ENCODE results near the gene CNGA3.

CNGA3 gene

DNA sequence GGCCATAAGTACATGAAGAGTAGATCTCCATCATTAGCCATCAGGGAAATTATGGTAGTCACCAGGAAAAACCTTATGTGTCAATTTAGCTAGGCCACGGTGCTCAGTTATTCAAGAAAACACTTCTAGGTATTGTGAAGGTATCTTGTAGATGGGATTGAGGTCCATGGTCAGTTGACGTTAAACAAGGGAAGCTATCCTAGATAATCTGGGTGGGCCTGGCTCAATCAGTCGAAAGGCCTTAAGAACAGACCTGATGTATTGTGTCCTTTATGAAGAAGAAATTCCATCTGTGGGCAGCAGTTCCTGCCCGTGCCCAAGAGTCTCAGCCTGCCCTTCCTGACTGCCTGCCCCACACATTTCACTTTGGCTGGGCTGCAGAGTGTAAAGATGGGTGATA, 16.7 kb upstream of the CNGA3 start:
- DNase-seq = no peak

DNA sequence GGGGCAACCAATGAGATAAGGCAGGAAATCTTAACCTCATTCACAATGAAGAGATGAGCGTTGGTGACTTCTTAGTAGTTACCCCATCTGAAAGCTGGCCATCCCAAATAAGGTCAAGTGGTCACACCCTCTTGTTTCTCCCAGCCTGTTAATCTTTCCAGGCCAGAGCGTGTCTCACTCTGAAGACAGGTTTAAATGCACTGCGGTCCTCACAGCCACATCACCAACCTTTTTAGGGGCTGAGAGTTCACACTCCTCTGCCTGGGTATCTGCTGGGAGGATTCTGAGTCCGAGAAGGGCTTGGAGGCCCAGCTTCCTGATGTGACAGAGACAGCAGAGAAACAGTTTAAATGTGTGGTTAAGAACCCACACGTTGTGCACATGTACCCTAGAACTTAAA, 13.3 kb upstream of the CNGA3 start:
- DNase-seq = no peak

DNA sequence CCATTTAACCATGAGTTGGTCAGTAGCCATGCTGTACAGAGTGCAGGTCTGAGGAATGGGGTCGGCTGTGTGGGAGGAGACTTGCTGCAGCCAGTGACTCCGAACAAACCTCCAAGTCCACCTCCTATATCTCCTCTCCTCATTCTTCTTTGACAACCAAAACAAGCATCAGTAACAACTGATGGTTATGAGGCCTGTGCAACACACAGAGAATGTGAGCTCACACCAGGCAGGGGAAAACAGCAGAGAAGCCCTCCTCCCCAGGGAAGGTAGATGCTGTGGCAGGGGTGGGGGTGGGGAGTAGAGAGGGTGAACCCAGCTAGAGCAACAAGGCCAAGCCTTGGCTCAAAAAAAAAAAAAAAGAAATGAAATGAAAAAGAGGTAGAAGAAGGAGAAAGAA, 12.3 kb upstream of the CNGA3 start:
- DNase-seq = no peak

DNA sequence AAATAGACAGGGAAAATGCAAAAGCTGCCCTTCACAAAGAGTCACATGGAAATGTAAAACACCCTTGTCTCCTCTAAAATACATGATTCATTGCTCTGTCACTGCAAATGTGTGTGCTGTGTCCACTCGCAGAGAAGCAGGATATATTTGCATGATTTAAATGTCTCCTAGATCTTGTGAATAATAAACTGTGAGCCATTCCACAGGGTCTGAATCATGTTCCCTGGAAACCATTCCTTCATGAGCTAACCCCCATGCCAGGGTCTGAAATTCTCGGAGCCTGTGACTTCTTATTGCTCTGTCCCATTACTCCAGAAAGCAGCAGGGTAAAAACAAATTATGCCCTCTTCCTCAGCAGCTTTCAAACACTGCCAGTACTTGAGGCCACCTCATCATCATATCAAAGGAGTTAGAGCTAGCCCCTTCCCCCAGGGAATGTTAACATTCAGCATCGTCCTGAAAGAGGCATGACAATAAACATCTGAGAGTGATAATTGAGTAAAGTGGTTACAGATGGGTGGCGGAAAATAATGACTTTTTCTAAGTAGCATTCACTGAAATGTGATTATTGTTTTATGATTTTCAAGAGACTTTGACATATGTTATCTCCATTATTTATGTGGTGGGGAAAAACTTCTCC, 11.7 kb upstream of the CNGA3 start:
- no peak for DNase-seq

DNA sequence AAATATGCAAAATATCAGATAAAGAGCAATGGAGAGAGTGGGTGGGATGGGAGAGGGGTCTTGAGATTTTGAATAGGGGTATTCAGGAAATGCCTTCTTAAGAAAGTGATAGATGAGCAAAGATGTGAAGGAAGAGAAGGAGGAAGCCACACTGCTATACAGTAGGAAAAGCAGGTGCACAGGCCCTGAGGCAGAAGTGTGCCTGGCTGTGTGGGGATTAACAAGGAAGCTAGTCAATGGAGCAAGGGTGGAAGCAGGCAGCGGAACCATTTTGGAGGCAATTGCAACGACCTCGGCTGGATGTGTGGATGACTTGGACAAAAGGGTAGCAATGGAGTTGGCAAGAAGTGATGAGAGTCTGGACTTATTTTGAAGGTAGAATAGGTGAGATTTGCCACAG, 11.0 kb upstream of the CNGA3 start:
- no peak for DNase-seq

DNA sequence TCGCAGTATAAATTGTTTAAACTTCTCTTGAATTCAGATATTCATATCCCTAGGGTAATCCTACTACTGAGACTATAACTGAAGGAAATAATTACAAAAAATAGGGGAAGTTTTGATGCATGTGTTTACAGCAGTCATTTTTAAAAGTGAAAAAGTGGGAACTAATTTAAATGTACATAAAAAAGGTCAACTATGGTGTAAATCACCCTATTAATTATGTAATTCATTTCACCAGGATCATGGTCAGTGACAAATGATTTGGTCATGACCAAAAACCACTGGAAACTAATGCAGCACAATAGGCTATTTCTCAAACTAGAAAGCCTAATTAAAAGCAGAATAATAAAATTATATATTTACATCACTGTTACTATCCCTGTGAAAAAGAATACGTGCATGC, 5.0 kb upstream of the CNGA3 start:
- DNase-seq = no peak

DNA sequence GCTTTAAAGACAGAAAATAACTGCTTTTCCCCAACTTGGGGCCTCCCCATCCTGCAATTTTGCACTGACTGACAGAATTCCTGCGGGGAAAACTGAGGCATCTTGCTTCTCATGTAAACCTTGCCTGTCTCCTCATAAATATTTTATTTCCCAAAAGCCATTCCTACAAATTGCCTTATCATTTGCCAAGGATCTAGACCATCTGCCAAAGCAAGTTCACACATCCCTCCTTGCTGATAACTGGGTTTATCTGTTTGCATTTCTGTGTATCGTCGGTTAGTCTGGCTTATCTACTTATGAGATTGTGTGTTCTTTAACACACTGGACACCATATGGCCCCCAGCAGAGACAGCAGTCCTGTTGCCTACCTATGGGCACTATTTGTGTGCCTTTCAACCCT, 3.0 kb upstream of the CNGA3 start:
- DNase-seq = no peak

DNA sequence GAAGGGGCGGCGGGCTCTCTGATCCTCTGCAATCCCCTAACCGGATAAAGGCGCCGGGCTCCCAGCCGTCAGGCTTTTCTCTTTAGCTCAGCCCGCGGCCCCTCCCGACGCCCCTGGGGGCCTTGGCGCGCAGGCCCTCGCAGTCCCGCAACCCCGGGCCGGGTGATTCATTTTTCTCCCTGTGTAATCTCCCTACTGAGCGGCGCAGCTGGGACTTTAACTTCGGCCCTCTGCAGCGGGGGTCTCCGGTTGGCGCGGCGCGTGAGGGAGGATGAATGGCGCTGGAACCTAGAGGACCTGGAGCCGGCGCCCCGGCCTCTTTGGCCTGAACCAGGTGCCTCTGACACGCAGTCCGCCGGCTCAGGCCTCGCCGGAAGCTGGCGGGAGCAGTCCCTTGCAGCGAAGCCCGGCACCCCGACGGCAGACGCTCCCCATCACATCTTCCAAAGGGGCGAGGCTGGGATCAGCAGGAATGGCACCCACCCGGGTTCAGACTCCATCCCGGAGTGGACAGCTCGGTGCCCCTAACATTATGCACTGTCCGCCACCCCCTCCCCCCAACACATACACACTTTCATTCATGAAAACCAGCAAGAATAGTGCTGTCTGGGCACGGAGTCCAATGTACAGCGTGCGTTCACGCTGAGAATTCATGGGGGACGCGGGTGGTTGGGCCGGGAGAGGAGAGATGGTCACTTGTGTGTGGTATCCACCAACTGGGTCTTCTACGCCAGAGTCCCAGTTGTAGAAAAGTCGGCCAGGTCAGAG, 1.2 kb downstream of the CNGA3 start:
- DNase-seq = no peak

DNA sequence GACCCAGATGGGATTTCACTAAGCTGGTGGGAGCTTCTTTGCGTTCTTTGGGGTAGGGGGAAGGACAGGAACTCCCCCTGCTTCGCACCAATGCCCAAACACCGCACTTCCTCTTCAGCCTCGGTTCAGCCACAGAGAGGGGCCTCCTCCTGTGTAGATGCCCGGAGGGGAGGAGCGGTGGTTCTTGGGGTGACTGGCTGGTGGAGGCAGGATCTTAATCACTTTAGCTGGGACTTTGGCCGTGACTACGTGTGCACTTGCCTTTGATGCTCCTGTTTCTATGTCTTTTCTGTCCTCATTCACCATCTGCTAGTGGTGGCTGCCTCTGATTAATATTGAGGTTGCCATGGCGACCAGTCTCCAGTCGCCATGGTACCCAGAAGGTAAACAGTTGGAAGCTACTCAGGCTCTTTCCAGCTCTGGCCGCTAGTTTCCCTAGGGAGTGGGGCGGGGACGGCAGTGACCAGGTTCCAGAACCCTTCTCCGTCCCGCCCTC, 1.9 kb downstream of the CNGA3 start:
- DNase-seq = no peak

DNA sequence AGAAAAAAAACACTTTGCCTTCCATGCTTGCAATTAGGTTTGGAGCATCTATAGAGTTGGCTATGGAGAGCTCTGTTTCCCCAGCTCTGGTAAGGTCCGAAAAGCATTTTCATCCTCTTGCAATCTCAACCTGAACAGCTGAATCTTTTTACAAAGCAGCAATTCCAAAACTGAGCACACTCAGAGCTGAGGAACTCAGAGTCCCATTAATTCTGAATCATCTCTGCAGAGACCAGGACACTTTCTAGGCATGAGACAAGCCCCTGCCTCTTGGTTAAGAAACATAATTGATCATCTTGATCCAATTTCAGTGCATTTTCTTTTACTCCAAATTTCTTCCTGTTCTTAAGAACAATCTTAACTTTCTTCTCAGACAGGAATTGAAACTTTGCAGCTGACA, 4.2 kb downstream of the CNGA3 start:
- DNase-seq = no peak

DNA sequence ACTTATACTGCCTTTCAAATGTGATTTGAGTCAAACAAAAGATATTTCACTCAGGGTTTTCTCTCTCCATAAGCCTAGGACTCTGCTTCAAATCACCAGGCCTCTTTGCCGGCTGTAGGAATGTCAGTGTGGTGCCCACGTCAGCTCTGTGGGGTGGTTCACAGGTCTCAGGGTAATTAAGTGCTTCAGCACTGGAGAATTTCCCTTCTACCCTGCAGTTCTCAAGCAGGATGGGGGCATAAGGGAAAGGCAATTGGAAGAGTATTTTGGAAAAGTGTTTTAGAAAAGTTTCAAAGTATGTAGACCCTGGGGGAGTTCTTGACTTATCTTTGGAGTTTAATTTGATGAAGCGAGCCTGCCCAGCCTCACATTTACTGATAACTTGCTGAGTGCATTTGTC, 9.6 kb downstream of the CNGA3 start:
- DNase-seq = no peak

DNA sequence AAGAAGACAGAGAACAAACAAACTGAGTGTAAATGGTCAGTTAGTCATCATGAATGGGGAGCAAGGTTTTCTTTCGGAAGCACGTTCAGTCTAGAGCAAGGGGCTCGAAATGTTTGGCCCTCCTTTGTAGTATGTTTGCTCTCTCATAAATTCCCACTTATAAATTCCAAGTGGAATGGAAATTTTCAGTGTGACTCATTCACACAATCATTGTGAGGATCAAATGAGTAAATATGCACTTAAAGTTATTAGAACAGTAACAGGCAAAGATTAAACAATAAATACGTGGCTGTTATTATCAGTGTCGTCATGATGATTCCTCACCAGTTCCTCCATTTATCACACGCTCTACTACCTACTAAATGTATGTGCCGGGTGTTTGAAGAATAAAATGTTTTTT, 10.5 kb downstream of the CNGA3 start:
- no peak for DNase-seq

DNA sequence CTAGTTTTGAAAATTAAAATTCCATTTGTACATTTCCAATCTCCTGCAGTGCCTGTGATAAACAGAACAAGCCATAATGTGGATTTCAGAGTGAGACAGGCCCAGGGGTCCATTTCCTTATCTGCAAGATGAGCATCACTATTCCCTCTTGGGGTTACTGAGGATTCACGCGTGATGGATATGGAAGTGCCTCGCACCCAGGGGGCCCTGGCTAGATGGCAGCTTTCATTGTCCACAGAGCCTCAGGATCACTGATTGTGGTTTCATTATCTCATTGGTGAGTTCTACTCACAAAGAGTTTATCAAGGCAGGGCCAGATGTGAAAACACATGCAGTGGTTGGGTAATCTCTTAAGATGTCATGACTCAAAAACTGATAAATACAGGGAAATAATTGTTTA, 11.6 kb downstream of the CNGA3 start:
- no peak for DNase-seq

DNA sequence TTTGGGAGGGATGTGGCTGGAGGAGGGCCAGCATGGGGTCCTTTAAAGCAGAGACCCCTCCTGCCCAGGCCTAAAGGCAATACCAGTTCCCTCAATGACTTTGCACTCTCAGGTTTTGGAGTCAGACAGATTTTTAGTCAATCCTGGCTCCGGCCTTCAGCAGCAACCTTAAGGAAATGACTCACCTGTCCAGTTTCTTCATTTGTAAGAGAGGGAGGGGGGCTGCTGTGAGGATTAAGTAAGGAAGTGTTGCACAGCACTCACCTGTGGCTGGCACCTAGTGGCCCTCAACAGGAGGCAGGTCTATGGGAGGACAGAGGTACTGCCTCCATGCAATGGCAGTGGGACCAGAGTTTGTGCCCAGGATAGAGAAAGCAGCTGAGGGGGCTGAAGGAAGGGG, 13.7 kb downstream of the CNGA3 start:
- DNase-seq = no peak

DNA sequence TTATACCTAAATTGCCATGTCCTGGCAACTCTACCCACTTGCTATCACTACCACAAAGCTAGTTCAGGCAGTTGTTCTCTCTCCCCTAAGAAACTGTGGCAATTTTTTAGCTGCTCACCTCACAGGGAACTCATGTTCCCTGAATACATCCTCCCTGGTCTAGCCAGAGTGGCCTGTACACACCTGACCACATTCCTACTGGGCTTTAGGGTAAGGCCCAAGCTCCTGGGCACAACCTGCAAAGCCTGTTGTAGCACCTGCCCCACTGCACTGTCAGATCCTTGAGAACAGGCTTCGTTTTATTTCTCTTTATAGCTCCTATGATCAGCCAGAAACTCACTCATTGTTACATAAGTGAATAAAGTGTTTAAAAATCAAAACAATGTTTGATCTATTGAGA, 21.5 kb downstream of the CNGA3 start:
- DNase-seq = no peak

DNA sequence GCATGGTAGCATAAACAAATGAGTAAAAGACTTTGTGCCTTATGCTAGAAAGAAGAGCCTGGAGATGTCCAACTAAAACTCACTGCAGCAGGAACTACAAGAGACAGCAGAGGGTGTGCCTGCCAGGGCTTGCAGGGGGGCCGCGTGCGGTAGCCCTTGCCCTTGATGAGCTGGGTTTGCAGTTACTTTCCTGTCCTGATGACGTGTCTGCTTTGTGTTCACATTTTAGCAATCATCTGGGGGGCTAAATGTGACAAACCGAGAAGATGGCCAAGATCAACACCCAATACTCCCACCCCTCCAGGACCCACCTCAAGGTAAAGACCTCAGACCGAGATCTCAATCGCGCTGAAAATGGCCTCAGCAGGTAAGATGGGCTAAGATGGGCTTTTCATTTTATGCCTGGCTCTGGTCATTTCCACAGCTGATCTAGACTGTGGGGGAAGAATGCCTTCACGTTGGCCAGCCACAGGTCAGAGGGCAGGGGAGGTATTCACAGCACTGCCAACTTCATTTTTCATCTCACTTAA, 23.5 kb downstream of the CNGA3 start:
- DNase-seq = no peak

DNA sequence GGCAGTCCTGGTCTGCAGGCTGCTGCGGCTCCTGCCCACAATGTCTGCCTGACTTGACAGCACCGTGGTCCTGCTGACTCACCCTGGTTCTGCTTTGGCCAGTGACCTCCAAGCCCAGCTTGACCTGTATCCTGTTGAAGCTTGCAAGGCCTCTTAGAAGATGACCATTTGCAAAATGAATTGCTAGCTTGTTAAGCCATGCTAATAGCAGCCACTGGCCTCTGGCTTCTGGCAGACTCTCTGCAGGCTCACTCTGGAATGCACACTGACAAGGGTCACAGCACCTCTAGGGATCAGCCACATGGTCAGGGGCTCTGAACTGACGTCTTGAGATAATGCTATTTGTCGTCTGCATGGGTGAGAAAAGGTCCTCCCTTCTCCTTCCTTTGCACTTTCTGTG, 25.9 kb downstream of the CNGA3 start:
- DNase-seq = no peak

DNA sequence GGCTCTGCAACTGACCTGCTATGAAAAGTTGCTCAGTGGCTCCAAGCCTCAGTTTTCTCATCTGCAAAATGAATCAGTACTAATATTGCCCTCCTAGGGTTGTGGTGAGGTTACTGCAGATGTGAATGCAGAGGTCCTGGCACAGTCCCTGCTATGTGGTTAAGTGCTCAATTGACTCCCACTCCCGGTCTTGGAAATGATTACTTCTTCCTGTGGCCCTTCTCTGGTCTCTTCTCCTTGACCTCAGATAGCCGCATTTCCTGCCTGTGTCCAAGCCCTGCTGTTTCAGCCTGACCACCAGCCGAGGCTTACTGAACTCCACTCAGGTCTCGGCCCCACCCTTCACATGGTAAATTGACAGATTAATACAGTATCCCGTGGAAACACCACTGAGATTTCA, 26.3 kb downstream of the CNGA3 start:
- no peak for DNase-seq

DNA sequence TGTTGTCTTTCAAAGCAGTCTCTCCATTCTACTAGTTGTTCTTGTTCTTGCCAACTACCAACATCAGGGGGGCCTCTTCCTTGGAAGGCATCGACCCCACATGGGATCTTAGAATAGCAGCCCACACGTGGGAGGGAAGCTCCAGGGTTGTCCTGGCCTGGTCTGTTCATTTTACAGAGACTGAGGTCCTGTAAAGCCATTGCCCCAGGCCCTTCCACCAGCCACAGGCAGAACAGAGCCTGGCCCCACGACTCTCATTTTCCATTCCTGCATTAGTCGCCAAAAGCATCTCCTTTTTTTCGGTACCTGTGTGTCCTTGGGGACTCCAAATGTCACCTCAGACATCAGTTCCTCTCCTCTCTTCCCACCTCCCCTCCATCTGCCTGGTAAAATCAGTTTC, 28.0 kb downstream of the CNGA3 start:
- no peak for DNase-seq

DNA sequence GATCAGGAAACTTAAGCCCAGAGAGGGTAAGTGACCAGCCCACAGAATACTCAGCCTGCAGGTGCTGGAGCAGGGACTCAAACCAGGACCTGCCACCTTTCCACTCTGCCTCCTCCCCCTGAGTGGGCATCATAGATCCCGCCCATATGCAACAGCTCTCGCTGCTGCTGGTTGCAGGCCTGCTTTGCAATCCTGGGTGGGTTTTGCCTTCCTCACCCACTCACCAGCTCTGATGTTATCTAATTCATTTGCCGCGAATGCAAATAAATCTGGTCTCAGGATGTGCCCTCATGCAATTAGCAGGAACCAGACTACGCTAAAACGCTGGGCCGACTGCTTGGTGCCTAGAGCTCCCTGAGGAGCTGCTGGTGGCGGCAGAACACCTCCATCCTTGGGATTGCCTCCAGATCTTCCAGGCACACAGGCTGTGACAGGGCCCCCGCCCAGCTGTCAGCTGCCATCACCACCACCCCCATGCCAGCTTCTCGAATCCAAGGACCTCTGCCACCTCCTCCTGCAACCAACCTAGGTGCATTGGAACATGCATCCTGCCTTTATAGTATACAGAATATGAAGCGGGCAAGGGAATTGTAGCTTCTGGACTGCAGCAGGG, 28.8 kb downstream of the CNGA3 start:
- DNase-seq = no peak

DNA sequence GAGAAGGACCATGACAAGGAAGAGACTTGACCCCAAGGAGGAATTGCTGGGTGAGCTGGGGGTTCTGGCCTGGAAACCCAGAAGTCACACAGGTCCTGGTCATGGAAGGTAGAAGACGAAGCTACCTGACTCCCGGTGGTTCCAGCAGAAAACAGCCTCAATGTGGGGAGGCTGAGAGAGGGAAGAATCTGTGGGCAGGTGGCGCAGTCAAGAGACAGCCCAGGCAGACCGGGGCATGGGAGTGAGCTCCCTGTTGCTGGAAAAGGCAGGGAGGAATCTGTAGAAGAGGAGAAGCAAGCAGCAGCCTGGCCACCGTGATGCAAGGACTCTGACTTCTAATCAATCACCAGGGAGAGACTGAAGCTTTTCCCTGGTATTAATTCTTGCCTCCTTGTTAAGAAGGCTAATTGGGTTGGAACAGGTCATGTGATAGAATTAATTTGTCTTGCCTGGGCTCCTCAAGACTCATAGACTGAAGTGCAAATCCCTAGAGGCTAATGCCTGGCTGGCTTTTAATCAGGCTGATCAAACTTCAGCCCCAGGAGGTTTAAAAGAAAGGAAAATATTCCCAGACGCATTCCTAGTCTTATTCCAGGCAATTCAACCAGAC, 30.1 kb downstream of the CNGA3 start:
- no peak for DNase-seq

DNA sequence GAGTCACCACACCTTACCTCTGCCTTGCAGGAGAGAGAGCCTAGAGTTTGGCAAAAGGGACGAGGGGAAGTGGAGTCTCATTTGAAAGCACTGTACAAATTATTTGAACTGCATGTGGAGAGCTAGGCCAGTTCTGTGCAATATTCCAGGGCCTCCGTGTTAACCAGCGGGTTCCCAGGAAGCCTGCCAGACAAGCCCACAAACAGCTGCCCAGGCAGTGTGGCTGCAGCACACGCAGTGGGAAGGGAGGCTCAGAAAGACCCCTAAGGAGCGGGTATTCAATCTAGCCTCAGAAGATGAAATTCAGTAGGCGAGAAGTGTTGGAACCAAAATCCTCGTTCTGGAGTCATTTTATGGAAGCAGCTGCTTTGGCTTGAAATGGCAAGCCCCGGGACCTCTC, 30.7 kb downstream of the CNGA3 start:
- DNase-seq = no peak

DNA sequence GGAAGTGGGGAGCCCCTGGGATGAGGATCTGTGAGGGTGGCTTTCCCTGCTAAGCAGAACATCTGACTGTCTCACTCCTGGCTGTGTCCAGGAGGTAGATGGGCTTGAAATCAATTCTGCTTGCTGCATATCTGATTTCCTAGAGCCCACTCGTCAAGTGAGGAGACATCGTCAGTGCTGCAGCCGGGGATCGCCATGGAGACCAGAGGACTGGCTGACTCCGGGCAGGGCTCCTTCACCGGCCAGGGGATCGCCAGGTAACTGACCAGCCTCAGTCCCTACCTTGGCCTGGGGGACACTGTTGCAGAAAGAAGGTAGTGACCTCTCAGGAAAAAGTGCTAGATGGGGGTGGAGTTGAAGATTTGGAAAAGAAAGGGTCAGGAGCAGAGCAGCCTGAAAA, 31.3 kb downstream of the CNGA3 start:
- DNase-seq = no peak

DNA sequence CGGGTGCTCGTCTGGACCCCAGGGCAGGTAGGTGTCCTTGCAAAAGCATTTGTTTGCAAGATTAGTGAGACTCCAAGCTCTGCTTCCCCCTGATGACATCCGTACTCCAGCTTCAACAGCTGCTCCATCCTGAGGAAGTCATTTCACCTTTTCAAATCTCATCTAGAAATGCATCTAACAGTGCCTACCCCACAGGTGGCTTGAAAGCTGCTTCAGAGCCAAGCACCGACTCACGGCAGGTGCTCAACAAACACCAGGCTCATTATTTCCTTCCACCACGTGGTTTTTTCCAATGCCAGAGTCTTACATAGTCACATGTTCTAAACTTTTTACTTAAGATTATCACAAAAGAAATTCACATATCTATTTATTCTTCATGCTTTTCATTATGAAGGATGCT, 31.9 kb downstream of the CNGA3 start:
- DNase-seq = no peak
